SK-N-SH treated with all-trans-retinoic acid at 6 μM for 48 hours (cell line): ENCODE measurements around the gene CDC42EP3.

Source experiments
- ARNTL ChIP-seq: fragments of 450-650 bp; formaldehyde crosslinking; IDR thresholded peaks from 2 replicates; pipeline ENCODE4 v1.5.0; 2020; ENCODE audit warnings: low read depth, mild to moderate bottlenecking, moderate library complexity, borderline replicate concordance
- BACH2 ChIP-seq: fragments of 250-450 bp; sonication (Bioruptor Pico); IDR thresholded peaks from 2 replicates; pipeline ENCODE4 v1.9.0; 2021; ENCODE audit warnings: mild to moderate bottlenecking, borderline replicate concordance
- GLIS3 ChIP-seq: fragments of 250-450 bp; sonication (Bioruptor Pico); IDR thresholded peaks from 2 replicates; pipeline ENCODE4 v1.5.0; 2020; ENCODE audit warnings: mild to moderate bottlenecking, moderate library complexity
- SNAI2 ChIP-seq: fragments of 250-450 bp; sonication (Bioruptor Pico); IDR thresholded peaks from 2 replicates; pipeline ENCODE4 v1.5.0; 2020; ENCODE audit warnings: mild to moderate bottlenecking, moderate library complexity
- ZFP30 ChIP-seq: fragments of 450-650 bp; formaldehyde crosslinking; IDR thresholded peaks from 2 replicates; pipeline ENCODE4 v1.5.0; 2022; ENCODE audit warnings: mild to moderate bottlenecking, moderate library complexity

DNA sequence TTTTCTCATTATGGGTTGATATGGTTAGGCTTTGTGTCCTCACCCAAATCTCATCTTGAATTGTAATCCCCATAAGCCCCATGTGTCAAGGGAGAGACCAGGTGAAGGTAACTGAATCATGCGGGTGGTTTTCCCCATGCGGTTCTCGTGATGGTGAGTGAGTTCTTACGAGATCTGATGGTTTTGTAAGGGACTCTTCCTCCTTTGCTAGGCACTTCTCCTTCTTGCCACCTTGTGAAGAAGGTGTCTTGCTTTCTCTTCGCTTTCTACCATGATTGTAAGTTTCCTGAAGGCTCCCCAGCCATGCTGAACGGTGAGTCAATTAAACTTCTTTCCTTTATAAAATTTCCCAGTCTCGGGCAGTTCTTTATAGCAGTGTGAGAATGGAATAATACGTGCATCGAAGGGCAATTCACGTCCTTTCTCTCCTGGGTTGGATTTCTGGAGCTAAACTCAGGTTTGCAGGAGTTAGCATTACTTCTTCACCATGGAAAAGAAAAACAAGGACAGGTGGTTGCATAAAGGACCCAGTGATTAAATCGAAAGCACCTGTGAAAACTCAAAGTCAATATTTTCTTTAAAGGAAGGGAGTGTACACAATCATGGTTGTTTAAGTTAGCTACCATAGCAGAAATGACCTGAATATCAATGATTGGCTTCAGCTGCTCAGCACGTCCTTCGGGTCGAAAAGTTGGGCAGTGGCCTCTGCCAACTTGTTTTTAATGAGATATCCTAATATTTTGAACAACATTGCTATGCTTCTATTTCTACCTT lies 54.1 kb downstream of the CDC42EP3 start:
- TF ChIP-seq BACH2 (CRISPR knock-in tag) (no peak), ZFP30 (CRISPR knock-in tag) (no peak), GLIS3 (CRISPR knock-in tag) (no peak), SNAI2 (no peak), ARNTL (CRISPR knock-in tag) (no peak)
